ENCODE data around the gene C12orf60.

Gene C12orf60

GRCh38 chr12:14839262-14839661 is 35.8 kb downstream of the C12orf60 start:
- DNase-seq, result no peak

DNA sequence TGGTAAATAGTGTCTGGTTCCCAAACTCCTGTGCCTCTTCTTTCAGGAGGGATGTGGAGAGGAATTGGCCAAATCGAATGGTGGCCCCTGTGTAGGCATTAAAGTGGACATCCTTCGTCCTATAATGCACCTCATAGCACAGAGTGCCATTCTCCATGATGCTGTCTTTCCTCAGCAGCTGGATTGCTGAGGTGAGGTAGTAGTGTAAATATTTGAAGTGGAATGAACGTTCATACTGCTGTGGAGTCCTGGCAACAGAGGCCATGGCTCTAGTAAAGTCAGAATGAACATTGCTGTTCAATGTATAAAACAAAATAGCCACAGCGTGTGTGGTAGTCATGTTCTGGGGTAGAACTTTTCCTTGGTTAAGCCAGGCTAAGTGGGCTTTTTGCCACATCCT is 37.1 kb downstream of the C12orf60 start:
- no peak for DNase-seq

- DNase-seq, result no peak
Observed at GRCh38 chr12:14841761-14842160, 38.3 kb downstream of the C12orf60 start.

GRCh38 chr12:14842315-14842714 is 38.8 kb downstream of the C12orf60 start:
- no peak for DNase-seq

- no peak for DNase-seq
Observed at GRCh38 chr12:14843425-14843887, 40.0 kb downstream of the C12orf60 start, which contains the start of gene ART4. ART4 (minus strand) TSS chr12:14843526; CDS start chr12:14843113, 413 bp downstream.

DNA sequence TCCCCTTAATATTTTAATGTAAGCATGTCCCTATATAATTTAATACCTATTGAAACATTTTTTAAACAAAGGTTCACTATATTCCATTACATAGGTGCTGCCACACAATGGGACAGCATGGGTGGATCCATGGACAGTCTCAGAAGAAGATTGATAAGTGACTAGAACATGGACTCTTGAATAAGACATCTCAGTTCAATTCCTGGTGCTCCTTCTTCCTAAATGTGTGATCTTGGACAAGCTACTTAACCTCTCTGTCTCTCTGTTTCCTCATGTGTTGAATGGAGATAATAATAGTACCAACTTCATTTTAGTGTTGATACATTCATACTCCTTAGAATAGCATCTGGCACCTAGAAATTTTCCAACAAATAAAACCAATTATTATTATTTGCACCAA is 40.9 kb downstream of the C12orf60 start:
- DNase-seq, result no peak

- DNase-seq, result no peak
Observed at GRCh38 chr12:14845350-14845750, 41.9 kb downstream of the C12orf60 start.

GRCh38 chr12:14846042-14846587 is 42.6 kb downstream of the C12orf60 start:
- DNase-seq, result no peak

DNA sequence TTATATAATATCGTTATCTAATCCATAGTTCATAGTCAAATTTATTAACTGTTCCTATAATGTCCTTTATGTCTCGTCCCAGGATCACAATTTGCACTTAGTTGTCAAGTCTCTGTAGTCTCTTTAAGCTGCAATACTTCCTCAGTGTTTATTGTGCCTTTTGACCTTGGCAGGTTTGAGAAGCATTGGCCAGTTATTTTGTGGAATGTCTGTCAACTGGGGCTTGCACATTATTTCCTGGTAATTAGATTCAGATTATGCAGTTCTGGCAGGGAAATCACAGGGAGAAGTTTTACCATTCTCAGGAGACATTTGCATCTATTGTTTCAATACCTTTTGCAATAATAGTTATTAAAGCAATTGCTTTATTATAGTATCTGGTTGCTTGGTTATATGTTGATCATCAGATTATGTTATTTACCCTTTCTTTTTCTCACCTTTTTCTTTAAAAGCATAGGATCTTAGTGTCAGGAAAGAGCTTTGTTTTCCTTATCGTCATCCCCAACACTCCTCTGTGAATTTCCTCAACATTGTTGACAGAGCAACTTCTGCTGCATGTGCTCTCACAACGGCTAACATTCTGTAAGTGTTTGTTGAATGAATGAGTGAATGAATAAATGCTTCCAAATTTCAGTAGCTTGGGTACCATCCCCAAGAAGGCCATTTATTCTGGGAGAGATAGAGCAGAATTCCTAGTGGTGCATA is 43.6 kb downstream of the C12orf60 start:
- no peak for DNase-seq

DNA sequence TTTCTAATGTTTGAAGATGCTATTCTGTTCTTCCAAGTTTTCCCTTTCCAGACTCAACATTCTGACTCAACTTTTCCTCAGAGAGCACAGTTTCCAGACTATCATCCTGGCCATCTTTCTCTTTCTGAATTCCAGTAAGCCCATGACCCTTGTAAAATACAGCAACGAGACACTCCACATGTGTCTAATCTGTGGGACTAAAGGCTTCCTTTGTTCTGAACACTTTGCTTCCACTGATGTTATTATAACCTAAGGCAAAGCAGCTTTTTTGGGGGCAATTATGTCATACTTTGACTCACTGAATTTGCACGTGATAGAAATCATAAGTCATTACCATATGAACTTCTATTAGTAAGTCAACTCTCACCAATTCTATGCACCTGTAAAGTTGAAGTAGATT is 46.2 kb downstream of the C12orf60 start:
- no peak for DNase-seq

- no peak for DNase-seq
Observed at GRCh38 chr12:14850929-14851663, 47.6 kb downstream of the C12orf60 start.

- DNase-seq, result no peak
Observed at GRCh38 chr12:14852880-14853279, 49.4 kb downstream of the C12orf60 start.

DNA sequence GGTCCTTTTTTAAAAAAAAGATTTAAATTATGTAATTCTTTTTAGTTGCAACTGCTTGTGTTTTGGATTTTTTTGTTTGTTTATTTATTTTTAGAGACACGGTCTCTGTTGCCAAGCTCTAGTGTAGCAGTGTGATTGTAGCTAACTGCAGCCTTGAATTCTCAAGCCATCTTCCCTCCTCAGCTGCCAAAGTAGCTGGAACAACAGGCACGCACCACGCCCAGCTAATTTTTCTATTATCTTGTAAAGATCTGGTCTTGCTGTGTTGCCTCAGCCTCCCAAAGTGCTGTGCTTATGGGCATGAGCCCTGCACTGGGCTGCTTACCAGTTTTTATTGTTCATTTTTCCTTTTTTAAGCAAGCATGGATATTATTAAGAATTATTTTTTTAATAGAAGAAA is 50.5 kb downstream of the C12orf60 start:
- DNase-seq, result no peak

GRCh38 chr12:14854586-14855183 is 51.2 kb downstream of the C12orf60 start:
- DNase-seq, result no peak

- no peak for DNase-seq
Observed at GRCh38 chr12:14858513-14858912, 55.0 kb downstream of the C12orf60 start.

DNA sequence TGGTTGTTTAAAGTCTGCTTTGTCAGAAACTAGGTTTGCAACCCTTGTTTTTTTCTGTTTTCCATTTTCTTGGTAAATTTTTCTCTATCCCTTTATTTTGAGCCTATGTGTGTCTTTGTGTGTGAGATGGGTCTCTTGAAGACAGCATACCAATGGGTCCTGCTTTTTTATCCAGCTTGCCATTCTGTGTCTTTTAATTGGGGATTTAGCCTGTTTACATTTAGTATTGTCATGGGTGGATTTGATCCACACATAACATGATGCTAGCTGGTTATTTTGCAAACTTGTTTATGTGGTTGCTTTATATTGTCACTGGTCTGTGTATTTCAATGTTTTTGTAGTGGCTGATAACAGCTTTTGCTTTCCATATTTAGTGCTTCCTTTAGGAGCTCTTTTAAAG is 57.0 kb downstream of the C12orf60 start:
- DNase-seq, result no peak

DNA sequence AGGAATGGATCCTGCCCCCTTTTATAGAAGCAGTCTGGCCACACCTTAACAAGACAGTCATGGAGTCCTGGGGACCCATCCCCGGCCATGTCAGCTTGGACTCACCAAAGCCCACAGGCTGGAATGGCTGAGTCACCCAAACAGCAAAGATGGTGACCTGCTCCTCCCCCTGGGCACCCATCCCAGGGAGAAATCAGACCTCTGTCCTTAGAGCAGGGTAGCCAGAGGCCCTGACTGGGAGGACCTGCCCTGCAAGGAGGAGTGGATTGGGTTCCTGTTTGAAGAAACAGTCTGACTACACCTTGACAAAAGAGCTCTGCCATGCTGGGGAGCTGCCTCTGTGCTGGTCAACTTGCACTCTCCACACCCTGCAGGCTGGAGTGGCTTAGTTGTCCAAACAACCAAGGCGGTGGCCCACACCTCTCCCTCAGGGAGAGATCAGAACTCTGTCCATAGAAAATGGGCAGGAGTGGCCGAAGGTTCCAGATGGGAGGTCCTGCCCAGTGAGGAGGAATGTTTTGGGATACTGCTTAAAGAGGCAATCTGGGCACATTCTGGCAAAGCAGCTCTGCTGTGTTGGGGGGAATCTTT is 65.5 kb downstream of the C12orf60 start:
- DNase-seq, result no peak

GRCh38 chr12:14871247-14871646 is 67.8 kb downstream of the C12orf60 start:
- no peak for DNase-seq

GRCh38 chr12:14871886-14872285 is 68.4 kb downstream of the C12orf60 start:
- no peak for DNase-seq

DNA sequence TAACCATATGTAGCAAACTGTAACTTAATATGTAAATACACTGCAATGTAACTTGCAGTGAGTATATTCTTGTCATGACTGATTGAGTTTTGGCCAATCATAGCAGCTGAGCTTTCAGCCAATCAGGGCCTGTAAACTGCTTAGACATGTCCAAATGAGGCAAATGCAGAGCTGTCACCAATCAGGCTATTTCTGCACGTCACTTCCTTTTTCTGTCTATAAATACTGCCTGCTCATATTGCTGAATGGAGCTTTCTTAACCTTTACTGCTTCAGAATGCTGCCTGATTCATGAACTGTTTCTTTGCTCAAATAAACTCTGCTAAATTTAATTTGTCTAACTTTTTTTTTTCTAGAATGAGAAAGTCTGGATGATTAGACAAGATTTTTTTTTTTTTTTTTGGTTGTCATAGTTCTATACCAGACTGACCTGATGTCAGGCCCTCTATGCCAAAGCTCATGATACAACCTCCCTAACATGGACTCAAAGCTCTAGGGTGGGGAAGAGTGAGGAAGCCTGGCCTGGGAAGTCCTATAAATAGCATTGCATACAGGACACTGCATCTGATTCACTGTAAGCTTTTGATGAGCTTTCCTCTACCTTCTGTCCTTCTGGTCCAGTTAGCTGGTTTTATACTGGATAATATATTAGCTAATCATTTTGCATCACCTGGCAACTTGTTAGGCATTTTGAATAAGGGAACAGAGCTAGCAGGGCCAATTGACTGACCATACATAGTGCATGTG is 70.1 kb downstream of the C12orf60 start:
- DNase-seq, result no peak
